Measurements from ENCODE around the gene FILIP1. TPM values are rescaled to one million over a fixed set of nuclear protein-coding genes. Genes with fewer than 3 reads are reported as not detected.

FILIP1 gene
- total and polyA plus RNA-seq, 2 of the 8 experiments (the other 6 are each of a cell fraction or from before 2014, with no cell fraction given), result 2.4 to 5.7 TPM

DNA sequence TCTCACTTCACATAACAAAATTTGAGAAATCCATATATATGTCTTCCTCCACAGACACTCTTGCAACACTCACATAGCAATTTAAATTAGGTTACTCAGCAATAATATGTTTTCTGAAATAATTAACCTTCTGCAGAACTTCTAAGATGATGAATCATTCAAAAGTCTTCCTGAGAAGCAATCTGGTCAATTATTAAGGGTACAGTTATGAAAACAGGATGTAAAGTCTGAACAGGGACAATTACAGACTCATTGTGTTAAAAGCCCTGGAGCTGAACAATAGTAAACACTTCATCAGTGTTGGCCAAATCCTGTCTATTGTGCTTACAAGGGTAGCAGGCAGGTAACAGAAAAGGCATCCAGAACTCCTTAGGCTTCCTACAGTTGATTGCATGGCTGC, 75.4 kb downstream of the FILIP1 start:
- no peaks in the 10 kb centered on the region for H3K23me2 ChIP-seq (ENCODE audit: low read depth, low read length)
- H3K56ac ChIP-seq (replicated peaks; ENCODE audit: insufficient read length, low read depth, low read length), result no peak overlapping the region
- no peak overlapping the region for H4K5ac ChIP-seq (ENCODE audit: insufficient read length, low read depth, low read length)
- no peaks in the 10 kb centered on the region for H4K20me1 ChIP-seq (replicated peaks in 1 of 2; ENCODE audit: control insufficient read depth in 1 of 2, insufficient read depth in 2 of 2, low read length in 2 of 2)
- H2BK120ac ChIP-seq (replicated peaks; ENCODE audit: low read depth, low read length), result no peak overlapping the region
- H4K91ac ChIP-seq (replicated peaks; ENCODE audit: insufficient read length, low read length), result no peak overlapping the region
- H3K27me3 ChIP-seq (replicated peaks in 1 of 4; ENCODE audit: control insufficient read depth in 3 of 4, extremely low read depth in 1 of 4, insufficient read depth in 3 of 4, low read length in 3 of 4), result no peaks in the 10 kb centered on the region
- TF ChIP-seq NANOG (IDR thresholded peaks at IDR 0.05; ENCODE audit: insufficient read depth, low read depth, low read length, poor library complexity, severe bottlenecking) (no peak), KDM4A (IDR thresholded peaks at IDR 0.05; ENCODE audit: low read depth, low read length, severe bottlenecking) (no peak), TAF7 (optimal IDR thresholded peaks at IDR 0.05; ENCODE audit: borderline replicate concordance, low read depth, low read length) (no peak), POLR2AphosphoS5 (IDR thresholded peaks at IDR 0.05; ENCODE audit: low read depth, low read length) (no peak), KDM5A (IDR thresholded peaks at IDR 0.05; ENCODE audit: low read length) (no peak), SRF (IDR thresholded peaks at IDR 0.05; ENCODE audit: low read depth, low read length) (no peak), CREB1 (IDR thresholded peaks at IDR 0.05) (no peak)
- H3K9ac ChIP-seq (replicated peaks in 1 of 4; ENCODE audit: extremely low read depth in 1 of 4, low read depth in 3 of 4, low read length in 3 of 4), result no peak overlapping the region
- H3K79me2 ChIP-seq (ENCODE audit: control insufficient read depth in 1 of 2, insufficient read depth in 2 of 2, low read length in 2 of 2), result no peaks in the 10 kb centered on the region
- no peak overlapping the region for H3K27ac ChIP-seq (ENCODE audit: low read depth, low read length)
- no peak overlapping the region for H3K18ac ChIP-seq (ENCODE audit: extremely low read depth, low read length)
- no peak overlapping the region for H4K8ac ChIP-seq (ENCODE audit: extremely low read depth, insufficient read depth, low read length)
- no peak overlapping the region for H3K14ac ChIP-seq (ENCODE audit: insufficient read length)
- no peak overlapping the region for H2BK15ac ChIP-seq (ENCODE audit: low read length)
- H3K4me2 ChIP-seq (ENCODE audit: insufficient read depth in 1 of 2, low read depth in 2 of 2, low read length in 2 of 2), result no peak overlapping the region
- no peaks in the 10 kb centered on the region for H3K9me3 ChIP-seq (ENCODE audit: insufficient read depth in 2 of 2, low read depth in 1 of 2, low read length in 1 of 2)
- no peak overlapping the region for H2AFZ ChIP-seq (ENCODE audit: low read length)
- H3K23ac ChIP-seq (ENCODE audit: insufficient read length), result no peak overlapping the region
- no peak overlapping the region for H2AK5ac ChIP-seq (ENCODE audit: low read depth, low read length)
- FAIRE-seq, result no peak
- H3K4me3 ChIP-seq (ENCODE audit: extremely low read depth in 1 of 4, insufficient read depth in 2 of 4, low read depth in 3 of 4, low read length in 4 of 4), result no peak overlapping the region
- H2BK5ac ChIP-seq (ENCODE audit: low read depth, low read length), result no peak overlapping the region
- no peak overlapping the region for H2BK12ac ChIP-seq (ENCODE audit: low read depth, low read length)
- H3K4me1 ChIP-seq (replicated peaks in 1 of 4; ENCODE audit: control insufficient read depth in 3 of 4, insufficient read depth in 4 of 4, low read length in 3 of 4), result no peaks in the 10 kb centered on the region
- no peak overlapping the region for H2BK20ac ChIP-seq (ENCODE audit: low read length)
- ChIA-PET CTCF (ENCODE audit: partially characterized antibody) (interaction anchor here (0.9 to 3.4 kb wide), 3 partner anchors 25 to 111 kb away, joined by 3 to 9 read pairs (median 5); no protein-coding TSS in a partner anchor), POLR2A (ENCODE audit: partially characterized antibody) (no interaction called here)
- H3K79me1 ChIP-seq (ENCODE audit: low read depth, low read length), result no peaks in the 10 kb centered on the region
- no peak overlapping the region for H3K4ac ChIP-seq (replicated peaks; ENCODE audit: insufficient read length, low read depth, low read length)
- no peak for DNase-seq (ENCODE audit: low read depth in 1 of 2, low spot score in 2 of 2)
- H3K36me3 ChIP-seq (ENCODE audit: control insufficient read depth in 2 of 4, insufficient read depth in 4 of 4, low read length in 3 of 4), result no peaks in the 10 kb centered on the region; a peak in 1 of 8 replicates

Measured in H1 (cell line).